HFF-Myc (cell line): ENCODE results near the gene BID.

Experiments used
- DNase-seq: peaks from one replicate; pipeline ENCODE4 v3.0.0-alpha.2; 2011; ENCODE audit warnings: low read depth; ENCODE audit errors: extremely low read depth
- H3K4me3 ChIP-seq: replicated peaks from 2 replicates; pipeline ENCODE4 v1.5.1; 2011; ENCODE audit warnings: low read depth, mild to moderate bottlenecking, control low read depth, low read length
- CTCF ChIP-seq: IDR thresholded peaks from 2 replicates; pipeline ENCODE4 v1.5.1; 2012; ENCODE audit warnings: mild to moderate bottlenecking, low read depth, low read length, control low read depth; ENCODE audit errors: missing control alignments

Gene BID

GRCh38 chr22:17783773-17784480 is 9.7 kb upstream of the BID start:
- no peak for TF ChIP-seq CTCF
- no peak overlapping the region for H3K4me3 ChIP-seq
- DNase-seq: no peak

GRCh38 chr22:17783312-17783711 is 9.0 kb upstream of the BID start:
- DNase-seq: no peak
- H3K4me3 ChIP-seq: no peak overlapping the region
- TF ChIP-seq CTCF: no peak

- no peak for DNase-seq
- no peak overlapping the region for H3K4me3 ChIP-seq
- TF ChIP-seq CTCF: no peak
Measured at GRCh38 chr22:17782621-17783020, 8.4 kb upstream of the BID start.

GRCh38 chr22:17782158-17782557 is 7.9 kb upstream of the BID start:
- no peak overlapping the region for H3K4me3 ChIP-seq
- no peak for TF ChIP-seq CTCF
- no peak for DNase-seq

GRCh38 chr22:17781319-17782031 is 7.2 kb upstream of the BID start:
- no peak for DNase-seq
- TF ChIP-seq CTCF: no peak
- H3K4me3 ChIP-seq: no peak overlapping the region

GRCh38 chr22:17780741-17781318 is 6.6 kb upstream of the BID start:
- H3K4me3 ChIP-seq: no peak overlapping the region
- DNase-seq: no peak
- no peak for TF ChIP-seq CTCF
